Fibroblast of peridontal ligament (primary cell): Measurements from ENCODE around the gene BNC2.

Experiments used
- DNase-seq: peaks from one replicate; pipeline ENCODE4 v3.0.0-alpha.2; 2010; ENCODE audit errors: extremely low read depth

Gene BNC2

DNA sequence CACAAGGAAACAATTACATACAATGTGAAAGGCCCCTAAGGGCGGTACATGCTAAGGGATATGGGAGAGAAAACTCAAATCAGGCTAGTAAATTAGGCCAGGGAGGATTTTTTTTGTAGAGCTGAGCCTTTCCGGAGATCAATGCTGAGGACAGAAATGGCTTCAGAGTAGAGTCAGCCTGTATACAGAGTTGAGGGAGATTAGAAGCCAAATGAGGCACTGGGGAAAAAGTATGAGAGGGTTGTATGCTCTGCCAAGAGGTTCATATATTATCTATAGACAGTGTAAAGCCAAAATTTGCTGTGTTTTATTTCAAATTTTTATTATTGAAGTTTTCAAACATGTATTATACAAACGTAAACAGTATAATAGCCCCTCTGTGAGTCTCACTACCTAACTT is 103.1 kb downstream of the BNC2 start:
- DNase-seq: no peak

DNA sequence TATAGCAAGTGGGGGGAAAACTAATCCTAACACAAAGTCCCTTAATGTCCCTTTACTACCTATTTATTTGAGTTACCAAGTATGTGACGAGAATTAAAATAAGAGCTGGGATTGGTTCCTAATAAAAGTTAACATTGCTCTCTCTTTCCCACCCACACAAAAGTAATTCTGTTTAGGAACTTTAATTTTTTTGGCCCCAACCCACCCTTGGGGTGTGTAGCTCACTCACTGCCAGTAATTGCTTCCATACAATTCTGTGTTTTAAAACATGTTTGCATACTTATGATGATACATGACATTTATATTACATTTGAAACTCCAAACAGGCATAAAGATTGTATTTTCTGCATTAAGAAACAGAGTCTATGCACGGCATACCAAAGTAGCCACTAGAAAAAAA is 106.5 kb downstream of the BNC2 start:
- DNase-seq: no peak

DNA sequence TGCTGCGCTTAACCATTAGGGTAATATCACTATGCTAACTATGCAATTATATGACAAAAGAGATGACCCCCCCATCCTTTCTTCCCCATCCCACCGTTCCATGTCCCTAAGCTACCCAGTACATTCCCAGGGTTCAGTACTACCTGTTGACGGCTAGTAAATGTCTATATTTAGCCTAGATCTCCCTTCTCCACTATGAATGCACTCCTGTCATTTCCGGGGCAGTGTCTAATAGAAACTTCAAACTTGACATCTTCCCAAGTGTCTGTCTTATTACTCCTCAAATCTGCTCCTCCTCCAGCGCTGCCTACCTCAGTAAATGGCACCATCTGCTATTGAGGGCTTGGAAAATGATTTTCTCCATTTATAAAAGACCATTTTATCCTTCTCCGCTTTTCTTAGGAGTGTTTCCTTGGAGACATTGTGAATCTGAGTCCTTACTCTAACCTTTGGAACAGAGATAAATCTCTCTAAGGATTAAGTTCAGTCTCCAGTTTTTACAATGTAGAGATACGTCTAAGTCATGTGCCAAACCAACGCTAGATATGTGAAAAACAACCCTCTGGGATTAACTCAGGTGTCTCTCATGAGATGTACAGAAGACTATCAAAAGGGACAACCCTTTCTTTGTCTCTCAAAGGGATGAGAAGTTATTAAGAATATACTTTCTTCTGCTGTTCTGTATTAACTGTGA is 114.9 kb downstream of the BNC2 start:
- no peak for DNase-seq

DNA sequence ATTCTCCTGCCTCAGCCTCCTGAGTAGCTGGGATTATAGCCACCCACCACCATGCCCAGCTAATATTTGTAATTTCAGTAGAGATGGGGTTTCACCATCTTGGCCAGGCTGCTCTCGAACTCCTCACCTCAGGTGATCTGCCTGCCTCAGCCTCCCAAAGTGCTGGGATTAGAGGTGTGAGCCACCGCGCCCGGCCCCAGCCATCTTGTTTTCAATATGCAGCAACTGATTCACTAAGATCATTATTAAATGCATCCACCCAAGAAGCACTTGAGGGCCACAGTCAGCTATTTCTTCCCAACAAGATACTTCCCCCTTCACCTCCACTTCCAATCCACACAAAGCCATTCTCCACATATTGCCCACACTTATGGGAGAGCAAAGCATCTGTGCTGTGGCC is 115.8 kb downstream of the BNC2 start:
- DNase-seq: no peak

DNA sequence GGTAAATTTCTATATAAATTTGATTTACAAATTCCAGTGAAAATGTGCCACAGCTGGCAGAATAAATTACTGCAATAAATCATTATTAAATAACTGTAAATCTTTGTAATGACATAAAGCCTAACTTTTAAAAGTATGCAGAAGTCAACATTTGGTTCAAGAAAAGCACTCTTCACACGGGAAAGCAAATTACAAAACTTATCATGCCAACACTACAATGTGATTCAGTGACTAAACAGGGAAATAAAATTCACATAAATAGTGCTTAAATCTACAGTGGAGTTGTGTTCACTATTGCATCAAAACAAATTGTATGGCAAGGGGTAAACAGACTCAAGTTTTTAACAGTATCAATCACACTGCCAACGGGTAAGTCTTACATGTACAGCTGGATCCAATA is 117.2 kb downstream of the BNC2 start:
- peak; percentile 27 for DNase-seq

DNA sequence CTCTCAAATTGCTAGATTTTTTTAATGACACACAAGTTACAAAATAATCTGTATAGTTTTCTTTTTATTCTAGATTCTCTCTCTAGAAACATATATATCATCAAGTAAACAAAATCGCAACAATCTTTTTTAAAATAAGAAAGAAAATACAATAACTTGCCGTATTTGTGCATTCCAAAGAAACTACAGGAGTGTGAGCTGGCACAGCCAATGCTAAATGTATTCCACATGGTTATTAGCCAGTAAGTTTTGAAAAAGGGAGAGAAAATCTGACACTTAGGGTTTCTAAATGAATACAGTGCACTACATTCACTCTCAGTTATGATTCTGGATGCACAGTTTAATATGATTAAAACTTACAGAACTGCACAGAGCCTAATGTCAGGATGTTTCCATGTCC is 117.9 kb downstream of the BNC2 start:
- peak; percentile 17 for DNase-seq

DNA sequence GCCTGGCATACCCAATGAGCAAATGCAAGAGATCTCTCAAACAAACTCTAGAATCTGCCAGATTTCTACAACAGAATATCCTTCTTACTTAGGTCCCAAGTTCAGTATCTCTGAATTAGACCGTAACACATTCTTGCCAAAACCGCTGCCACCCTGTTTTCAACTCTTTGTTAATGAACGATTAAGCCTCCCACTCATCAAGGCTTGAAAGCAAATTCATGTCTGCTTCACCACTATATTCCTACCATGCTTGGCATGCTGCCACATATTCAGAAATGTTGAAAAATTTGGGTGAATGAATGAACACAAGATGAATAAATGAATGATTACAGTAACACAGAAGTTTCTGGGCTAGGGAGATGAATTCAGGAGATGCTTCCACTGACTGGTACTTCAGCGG is 119.9 kb downstream of the BNC2 start:
- DNase-seq: no peak

DNA sequence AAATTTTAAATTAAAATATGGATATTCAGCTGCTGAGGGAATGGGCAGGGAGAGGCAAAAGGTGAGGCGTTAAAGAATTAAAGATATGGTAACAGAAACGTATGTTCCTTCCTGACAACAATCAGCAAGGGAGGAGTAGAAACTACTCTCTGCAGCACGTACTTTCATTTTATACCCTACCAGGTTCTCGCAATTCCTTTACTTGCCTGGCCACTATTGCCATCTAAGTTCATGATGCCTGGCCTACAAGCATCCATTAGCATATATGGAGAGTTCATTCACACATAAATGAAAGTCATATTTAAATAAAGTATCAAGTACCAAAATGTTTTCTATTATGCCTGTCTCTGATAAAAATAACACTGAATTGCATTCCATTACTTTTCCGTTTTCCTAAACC is 125.1 kb downstream of the BNC2 start:
- DNase-seq: no peak

DNA sequence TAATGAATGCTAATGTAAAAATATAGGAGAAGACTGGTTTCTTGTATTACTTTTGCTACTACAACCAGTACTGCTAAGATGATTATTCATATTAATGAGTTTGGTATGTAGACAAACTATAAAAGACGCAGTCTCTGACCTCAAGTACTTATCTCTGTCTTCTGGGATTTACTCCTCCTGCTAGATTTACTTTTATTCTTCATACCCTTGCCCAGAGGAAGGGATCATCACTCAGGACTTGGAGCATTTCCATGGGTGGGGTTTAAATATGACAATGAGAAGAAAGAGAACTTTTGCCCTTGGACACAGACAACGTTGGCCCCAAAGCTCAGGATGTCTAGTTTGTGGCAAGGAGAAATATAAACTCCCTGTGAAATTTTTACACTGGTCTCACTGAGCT is 126.1 kb downstream of the BNC2 start:
- DNase-seq: peak; percentile 48

DNA sequence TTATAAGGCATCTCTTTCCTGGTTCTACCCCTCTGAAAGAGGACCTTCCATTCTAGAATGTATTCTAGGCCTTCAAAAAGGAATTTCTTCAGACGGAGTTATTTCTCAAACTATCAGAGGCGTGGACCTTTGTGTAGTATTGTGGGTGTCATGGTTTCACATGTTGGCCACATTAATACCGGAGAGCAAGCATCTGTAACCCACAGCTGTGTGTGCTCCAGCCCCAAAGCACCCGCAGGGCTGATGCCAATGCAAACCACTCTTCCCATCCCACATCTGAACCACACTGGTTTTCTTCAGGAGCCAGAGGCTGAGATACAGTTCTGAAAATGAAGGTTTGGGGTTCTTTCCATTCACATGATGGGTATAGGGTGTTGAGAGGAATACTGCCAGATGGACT is 127.1 kb downstream of the BNC2 start:
- peak; percentile 44 for DNase-seq

DNA sequence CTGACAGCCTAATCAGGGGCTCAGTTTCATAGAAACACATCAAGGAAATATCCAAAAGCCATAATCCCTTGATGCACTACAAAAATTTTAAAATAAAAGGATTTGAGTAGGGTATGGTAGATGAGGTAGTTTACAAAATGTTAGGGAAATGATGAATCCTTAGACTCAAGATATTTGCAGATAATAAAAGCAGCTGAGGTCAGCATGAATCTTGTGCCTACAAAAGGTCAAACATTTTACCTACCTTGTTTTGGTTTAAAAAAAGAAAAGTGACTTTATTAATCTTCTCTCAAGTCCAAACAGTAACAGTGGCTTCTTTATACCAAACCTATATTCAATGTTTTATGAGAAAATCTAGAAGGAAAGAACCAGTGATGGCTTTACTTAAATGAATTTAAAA is 135.5 kb downstream of the BNC2 start:
- no peak for DNase-seq

DNA sequence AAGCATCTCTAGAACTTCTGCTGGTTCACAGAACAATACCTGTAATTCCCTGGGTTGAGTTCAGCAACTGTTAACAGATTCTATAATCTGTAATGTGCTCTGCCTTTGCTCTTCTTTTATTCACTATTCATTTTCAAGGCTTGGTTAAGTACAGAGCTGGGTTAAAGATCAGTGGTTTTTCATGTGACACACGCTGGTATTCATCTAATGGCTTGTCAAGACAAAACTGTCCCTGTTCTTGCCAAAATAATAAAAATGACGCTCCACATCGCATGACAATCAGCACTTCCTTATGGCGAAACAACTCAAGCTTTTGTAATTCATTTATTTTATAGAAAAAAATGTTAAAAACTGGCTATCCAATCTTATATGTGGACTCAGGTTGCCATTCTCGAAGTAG is 137.9 kb downstream of the BNC2 start:
- DNase-seq: no peak

DNA sequence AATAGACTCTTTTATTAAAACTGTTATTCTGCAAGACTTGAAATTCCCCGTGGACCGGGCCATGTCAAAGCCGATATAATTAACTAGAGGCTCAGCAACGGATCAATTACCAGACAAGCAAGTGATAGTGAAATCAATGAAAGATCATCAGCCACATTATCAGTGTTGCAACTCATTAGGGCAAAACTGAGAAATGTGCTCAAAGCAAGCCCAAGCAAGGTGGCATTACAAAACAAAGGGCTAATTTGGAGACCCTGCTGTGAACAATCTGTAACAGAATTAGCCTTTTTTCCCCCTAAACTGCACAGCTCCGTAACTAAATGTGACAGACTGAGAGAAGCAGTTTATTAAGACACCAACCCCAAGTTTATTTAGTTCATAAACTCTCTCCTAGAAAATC is 140.3 kb downstream of the BNC2 start:
- no peak for DNase-seq

DNA sequence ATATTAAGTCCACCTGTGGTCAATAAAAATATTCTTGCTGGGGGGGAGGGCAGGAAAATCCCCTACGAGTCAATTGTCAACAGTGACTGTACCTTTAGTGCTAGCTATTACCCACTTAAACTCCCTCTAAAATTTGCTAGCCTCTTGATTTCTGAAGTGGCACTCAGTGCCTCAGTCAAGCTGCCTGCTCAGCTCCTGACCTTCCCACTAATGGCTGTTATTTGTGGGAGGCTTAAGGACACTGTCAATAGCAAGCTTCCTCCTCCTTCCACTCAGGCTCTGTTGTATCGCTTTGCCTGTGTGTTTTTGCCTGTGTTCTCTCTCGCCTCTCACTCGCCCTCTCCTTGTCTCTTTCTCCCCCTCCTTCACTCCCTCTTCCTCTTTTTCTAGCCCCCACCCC is 140.8 kb downstream of the BNC2 start:
- DNase-seq: no peak

DNA sequence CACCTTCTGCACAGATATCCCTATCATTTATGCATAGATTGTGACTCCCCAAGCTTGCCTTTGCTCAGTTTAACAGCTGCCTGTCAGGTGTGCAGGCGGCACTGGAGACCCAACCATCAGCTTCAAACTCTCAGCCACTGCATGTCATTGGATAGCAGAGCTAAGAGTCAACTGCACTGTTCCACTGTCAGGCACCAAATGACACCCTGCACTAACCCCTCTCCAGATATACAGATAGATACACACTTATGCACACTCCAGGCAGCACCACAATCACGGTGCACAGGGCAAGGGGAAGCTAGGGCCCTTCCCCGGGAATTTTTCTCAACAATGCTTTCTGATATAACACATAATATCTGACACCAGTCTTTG is 142.3 kb downstream of the BNC2 start:
- DNase-seq: no peak

DNA sequence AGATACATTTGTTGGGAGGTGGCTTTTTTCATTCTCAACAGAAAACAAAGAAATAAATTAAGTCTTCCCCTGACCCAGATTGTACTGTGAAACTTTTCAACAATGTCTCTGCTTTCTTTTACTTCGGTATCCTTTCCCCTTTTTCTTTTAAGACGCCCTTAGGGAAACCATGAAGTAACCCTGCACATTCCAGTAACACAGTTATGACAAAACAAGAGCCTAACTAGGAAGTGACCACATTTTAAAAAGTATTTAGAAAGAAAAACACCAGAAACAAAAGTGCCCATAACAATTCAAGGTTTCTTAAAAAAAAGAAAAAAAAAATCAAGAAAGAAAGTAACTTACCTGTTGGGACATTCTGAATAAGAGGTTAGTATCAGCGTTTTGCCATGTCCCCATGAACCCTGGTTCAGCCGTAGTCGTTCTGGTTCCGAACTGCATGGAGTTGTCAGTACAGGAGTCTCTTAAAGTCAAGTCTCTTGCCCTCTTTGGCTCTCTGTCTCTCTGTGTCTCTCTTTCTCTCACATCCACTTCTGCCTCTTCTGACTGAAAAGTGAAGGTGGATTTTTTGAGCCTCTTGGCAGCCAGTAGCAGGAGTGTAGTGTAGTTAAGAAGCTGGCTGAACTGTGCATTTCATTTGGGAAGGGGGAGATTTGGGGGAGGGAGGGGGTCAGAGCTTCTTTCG is 142.9 kb downstream of the BNC2 start:
- DNase-seq: peak; percentile 56

DNA sequence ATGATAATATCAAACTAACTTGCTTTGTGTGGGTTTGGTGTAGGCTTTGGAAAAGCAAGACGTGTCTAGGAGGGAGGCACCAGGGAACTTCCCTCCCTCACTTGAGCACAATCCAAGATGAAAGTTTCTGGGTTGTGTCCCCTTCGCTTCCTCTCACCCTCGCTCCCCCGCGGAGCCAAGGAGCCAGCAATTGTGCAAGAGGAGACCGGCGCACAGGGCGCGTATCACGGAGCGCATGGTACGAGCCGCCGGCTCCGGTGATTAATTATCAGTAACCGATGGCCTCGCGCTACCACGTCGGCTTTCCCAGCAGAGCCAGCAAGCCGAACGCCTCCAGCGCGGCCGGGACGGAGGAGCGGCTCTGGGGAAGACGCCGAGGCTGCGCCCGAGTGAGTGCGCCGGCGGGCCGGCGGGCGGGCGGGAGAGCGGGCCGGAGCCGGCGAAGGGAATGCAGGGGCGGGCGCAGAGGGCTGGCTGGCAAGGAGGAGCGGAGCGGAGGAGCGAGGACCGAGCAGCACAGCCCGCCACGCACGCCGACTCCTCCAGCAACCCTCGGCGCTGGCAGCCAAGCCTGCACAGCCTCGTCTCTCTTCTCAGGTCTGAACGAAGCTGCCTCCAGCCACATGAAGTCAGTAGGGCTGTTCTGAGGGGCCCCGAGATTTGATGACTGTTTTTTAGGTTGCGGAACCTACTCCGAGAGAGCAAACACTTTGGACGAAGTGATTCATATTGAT is 143.6 kb downstream of the BNC2 start:
- DNase-seq: peak; percentile 82

DNA sequence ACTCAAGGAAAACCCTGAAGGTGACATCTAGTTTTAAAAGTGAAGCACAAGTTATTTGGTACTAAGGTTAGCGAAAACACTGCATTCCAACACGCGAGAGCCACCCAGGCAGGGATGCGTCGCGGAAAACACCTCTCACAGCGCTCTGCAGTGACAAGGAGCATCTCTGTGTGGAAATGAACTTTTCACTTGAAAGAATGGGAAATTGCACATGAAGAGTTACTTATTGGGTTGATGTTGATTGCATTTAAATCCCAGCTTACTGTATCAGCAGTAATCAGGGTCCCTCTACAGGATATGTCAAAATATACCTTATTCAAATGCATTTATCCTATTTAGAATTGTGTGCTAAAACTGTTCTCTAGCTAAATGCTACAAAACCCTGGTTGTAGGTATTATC is 144.4 kb downstream of the BNC2 start:
- peak; percentile 85 for DNase-seq

DNA sequence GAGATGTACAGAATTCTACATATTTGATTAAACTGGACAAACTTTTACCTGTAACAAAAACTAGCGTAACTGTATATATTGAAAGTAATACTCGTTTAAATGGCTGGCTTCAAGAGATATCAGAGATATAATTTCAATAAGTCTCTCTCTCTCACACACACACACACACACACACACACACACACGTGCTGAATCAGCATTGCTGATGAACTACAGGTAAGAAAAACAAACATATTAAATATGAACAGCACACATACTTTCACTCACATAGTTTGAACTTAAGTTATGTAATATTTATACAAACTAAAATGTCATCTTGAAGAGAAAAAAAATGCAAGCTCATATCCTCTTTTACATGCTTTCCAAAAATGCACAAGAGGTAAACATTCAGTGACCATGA is 145.4 kb downstream of the BNC2 start:
- DNase-seq: no peak

DNA sequence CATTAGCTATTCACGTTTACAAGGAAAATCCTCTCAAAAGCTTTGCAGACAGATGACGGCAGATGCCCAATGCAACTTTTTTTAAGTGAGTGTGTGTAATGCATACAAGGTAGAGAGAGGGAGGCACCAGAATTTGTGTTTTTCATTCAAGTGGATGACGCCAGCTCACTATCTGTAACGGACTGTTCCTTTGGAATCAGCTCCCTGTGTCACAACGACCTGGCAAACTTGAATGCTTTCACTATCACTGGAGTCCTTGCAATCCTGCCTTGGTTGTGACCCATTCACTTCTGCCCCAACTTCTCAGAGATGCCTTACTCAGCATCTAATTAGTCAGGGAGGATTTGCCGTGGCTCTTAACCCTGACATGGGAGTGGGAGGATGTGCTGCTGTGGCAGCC is 148.5 kb downstream of the BNC2 start:
- peak; percentile 80 for DNase-seq

DNA sequence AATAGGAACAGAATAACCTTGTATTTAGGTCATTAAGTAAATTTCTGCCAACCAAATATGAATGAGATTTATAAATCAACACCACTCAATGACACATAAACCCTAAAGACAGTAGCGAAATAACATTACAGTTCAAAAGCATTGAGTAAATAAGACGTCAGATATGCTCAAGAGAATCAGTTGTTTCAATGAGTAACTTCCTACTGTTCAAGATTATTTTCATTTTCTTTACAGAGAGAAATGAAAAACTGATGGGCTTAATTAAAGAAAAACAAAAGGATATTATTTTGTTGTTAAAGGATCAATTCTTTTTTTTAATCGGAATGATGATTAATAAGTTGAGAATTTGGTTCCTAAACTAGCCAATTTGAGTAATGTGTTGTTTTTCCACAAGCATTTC is 150.1 kb downstream of the BNC2 start:
- no peak for DNase-seq

DNA sequence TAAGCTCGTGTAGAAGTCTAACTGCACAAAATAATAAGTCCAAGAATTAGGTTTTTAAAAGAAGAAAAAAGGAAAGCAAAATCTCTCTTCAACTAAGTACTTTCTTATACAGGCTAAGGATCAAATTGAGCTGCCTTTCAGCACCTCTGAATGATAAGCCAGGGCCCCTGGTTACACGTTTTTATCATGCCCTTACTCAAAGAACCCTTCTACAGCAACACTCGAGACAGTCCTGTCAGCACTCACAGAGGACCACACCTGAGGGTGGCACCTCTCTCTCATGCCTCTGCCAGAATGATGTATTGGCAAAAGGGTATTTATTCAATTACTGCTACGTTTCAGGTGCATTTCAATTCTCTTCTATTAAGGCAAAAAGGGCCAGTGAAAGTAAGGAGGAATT is 150.5 kb downstream of the BNC2 start:
- no peak for DNase-seq

DNA sequence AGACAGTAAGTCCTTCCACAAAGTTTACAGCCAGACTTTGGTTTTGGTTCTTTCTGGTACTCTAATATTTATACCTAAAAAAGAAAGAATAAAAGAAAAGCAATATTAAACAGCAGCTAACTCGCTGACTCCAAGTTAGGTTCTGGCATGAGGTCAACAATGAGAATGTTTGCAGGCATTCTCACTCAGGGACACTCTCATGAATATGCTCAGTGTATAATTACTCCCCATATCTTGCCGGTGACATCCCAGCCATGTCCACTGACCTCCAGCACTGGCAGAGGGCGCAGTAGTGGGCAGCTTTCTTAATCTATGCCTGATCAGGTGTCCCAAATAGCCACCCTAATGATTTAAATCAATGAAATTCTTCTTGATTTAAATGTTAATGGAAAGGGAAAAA is 151.5 kb downstream of the BNC2 start:
- no peak for DNase-seq
